GM23248 (cell line): ENCODE data around the gene PAFAH2. TPM values are rescaled to one million over a fixed set of nuclear protein-coding genes. Genes with fewer than 3 reads are reported as not detected.
A peak's percentile ranks its signal among the peaks of the same experiment; 100 is the strongest.

Experiments
- DNase-seq: peaks from one replicate; pipeline ENCODE4 v3.0.0-alpha.2; 2015
- H2AFZ ChIP-seq: fragments of 200-600 bp; sonication (generic); 2 replicates; pipeline ENCODE4 v1.6.1; 2016; ENCODE audit warnings: antibody characterized with exemption
- H3F3A ChIP-seq: fragments of 200-600 bp; sonication (generic); 2 replicates; pipeline ENCODE4 v1.6.1; 2016; ENCODE audit warnings: mild to moderate bottlenecking, antibody characterized with exemption, mixed run types; ENCODE audit not compliant: insufficient read depth
- H3K27ac ChIP-seq: fragments of 200-600 bp; sonication (generic); 2 replicates; pipeline ENCODE4 v1.5.1; 2016; ENCODE audit warnings: mild to moderate bottlenecking
- H3K27me3 ChIP-seq: fragments of 200-600 bp; sonication (generic); replicated peaks from 2 replicates; pipeline ENCODE4 v1.6.1; 2016; ENCODE audit warnings: mild to moderate bottlenecking; ENCODE audit not compliant: insufficient read depth
- H3K36me3 ChIP-seq: fragments of 200-600 bp; sonication (generic); 2 replicates; pipeline ENCODE4 v1.6.1; 2016; ENCODE audit warnings: low read depth, mild to moderate bottlenecking
- H3K4me1 ChIP-seq: fragments of 200-600 bp; sonication (generic); 2 replicates; pipeline ENCODE4 v1.6.1; 2016; ENCODE audit warnings: mild to moderate bottlenecking; ENCODE audit not compliant: insufficient read depth
- H3K4me2 ChIP-seq: fragments of 200-600 bp; sonication (generic); one replicate; pipeline ENCODE4 v1.6.1; 2016; ENCODE audit warnings: mild to moderate bottlenecking; ENCODE audit not compliant: unreplicated experiment
- H3K4me3 ChIP-seq: fragments of 200-600 bp; sonication (generic); 2 replicates; pipeline ENCODE4 v1.5.1; 2016; ENCODE audit warnings: mild to moderate bottlenecking
- H3K79me2 ChIP-seq: fragments of 200-600 bp; sonication (generic); 2 replicates; pipeline ENCODE4 v1.6.1; 2016; ENCODE audit warnings: mild to moderate bottlenecking; ENCODE audit not compliant: insufficient read depth
- H3K9ac ChIP-seq: fragments of 200-600 bp; sonication (generic); 2 replicates; pipeline ENCODE4 v1.6.1; 2016; ENCODE audit warnings: mild to moderate bottlenecking
- H3K9me2 ChIP-seq: fragments of 200-600 bp; sonication (generic); 2 replicates; pipeline ENCODE4 v1.6.1; 2016; ENCODE audit warnings: mixed run types, mild to moderate bottlenecking, moderate library complexity; ENCODE audit not compliant: insufficient read depth
- H3K9me3 ChIP-seq: fragments of 200-600 bp; sonication (generic); one replicate; pipeline ENCODE4 v1.6.1; 2017; ENCODE audit warnings: low read depth
- H4K20me1 ChIP-seq: fragments of 200-600 bp; sonication (generic); 2 replicates; pipeline ENCODE4 v1.6.0; 2016; ENCODE audit not compliant: insufficient read depth
- EZH2 ChIP-seq: fragments of 200-600 bp; sonication (generic); IDR thresholded peaks from 2 replicates; pipeline ENCODE4 v1.6.1; 2018; ENCODE audit warnings: antibody characterized with exemption, mild to moderate bottlenecking; ENCODE audit not compliant: insufficient read depth, poor library complexity, severe bottlenecking
- EZH2phosphoT487 ChIP-seq: fragments of 200-600 bp; sonication (generic); IDR thresholded peaks from 2 replicates; pipeline ENCODE4 v1.6.1; 2018; ENCODE audit warnings: antibody characterized with exemption, moderate library complexity, mild to moderate bottlenecking, low read depth; ENCODE audit not compliant: insufficient read depth
- WGBS, 2 experiments: methylation state at CpG; one replicate each; pipeline ENCODE4 v1.1.6; 2015 to 2017; ENCODE audit warnings: low lambda C conversion rate in 2 of 2, low coverage in 1 of 2; ENCODE audit errors: missing lambda C conversion rate in 2 of 2; 5-methylcytosine and 5-hydroxymethylcytosine counted together
- in situ Hi-C: fragments of 300-500 bp; cut with MboI; formaldehyde crosslinking; loops from 2 replicates; pipeline ENCODE4 v1.15.0; 2020
- polyA plus RNA-seq: library from polyadenylated mRNA; unstranded; fragments of >200 nt; fragmentation: Nextera tagmentation; extraction: Ambion mirVana; gene quantifications from 2 replicates; pipeline ENCODE4 v1.2.1, GENCODE V29; 2016
- total RNA-seq: library from RNA; depleted of rRNA; stranded (reverse); fragments of >200 nt; shearing (Covaris generic); gene quantifications from 2 replicates; pipeline ENCODE4 v1.2.3, GENCODE V29; 2014

PAFAH2 gene
- total and polyA plus RNA-seq, 2 experiments from 2014 or later: 9.5 to 10.7 TPM

DNA sequence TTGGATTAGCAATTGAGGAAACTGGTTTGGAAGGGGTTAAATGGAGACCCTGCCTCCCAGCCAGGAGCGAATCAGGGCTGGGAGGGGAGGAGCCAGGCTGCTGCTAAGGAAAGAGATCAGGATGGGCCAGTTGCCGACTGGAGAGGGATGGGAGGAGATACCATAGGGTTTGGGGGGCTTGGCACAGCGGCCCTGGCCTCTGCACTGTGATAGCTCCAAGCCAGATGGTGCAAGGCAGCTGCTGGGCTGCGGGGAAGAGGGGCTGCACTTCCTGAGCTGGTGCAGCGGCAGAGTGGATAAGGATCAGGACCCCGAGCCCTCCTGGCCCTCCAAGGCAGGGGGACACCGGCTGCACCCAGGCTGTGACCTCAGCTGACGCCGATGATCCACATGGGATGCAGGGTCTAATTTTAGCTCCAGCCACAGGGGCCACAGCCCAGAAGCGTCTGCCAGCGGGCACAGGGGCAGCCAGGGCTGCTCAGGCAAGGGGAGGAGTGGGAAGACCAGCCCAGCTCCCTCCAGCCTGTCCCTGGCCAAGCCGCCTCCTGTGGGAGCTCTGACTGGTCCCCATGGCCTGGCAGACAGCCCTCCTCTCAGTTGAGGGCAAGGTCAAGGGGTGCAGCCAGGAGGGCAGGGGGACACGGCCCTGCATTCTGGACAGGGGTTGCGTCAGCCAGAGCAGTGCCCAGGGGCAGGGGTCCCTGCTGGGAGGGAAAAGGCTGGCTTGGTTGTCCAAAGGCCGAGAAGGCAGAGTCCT, 24.0 kb upstream of the PAFAH2 start, which contains the start of gene EXTL1:
EXTL1 (plus strand) TSS at position 129 of the 757 bp plus-strand sequence. CDS start 872 bp downstream, outside the sequence.
- Histone ChIP-seq H2AFZ (peak within 1 kb of the TSS; percentile 51), H3K27ac (peak within 1 kb of the TSS; percentile 58), H3K27me3 (no peaks in the 10 kb centered on the region), H3K4me2 (peak within 1 kb of the TSS; percentile 73), H3K9ac (peak within 1 kb of the TSS; percentile 8; the same call in 1 of the 2 replicates), H4K20me1 (no peaks in the 10 kb centered on the region), H3K36me3 (no peaks in the 10 kb centered on the region), H3K9me3 (no peaks in the 10 kb centered on the region), H3K4me3 (peak within 1 kb of the TSS; percentile 65), H3K9me2 (no peaks in the 10 kb centered on the region), H3F3A (peaks cover 20% of the 10 kb centered on the region), H3K79me2 (no peaks in the 10 kb centered on the region), H3K4me1 (peaks cover 64% of the 10 kb centered on the region)
- TF ChIP-seq EZH2 (no peak), EZH2phosphoT487 (no peak)
- DNase-seq: peak; percentile 61
- in situ Hi-C loops: no loop called here
- WGBS, 2 experiments: 24 to 28% methylated on average over 14 to 15 of the region's 15 CpGs

DNA sequence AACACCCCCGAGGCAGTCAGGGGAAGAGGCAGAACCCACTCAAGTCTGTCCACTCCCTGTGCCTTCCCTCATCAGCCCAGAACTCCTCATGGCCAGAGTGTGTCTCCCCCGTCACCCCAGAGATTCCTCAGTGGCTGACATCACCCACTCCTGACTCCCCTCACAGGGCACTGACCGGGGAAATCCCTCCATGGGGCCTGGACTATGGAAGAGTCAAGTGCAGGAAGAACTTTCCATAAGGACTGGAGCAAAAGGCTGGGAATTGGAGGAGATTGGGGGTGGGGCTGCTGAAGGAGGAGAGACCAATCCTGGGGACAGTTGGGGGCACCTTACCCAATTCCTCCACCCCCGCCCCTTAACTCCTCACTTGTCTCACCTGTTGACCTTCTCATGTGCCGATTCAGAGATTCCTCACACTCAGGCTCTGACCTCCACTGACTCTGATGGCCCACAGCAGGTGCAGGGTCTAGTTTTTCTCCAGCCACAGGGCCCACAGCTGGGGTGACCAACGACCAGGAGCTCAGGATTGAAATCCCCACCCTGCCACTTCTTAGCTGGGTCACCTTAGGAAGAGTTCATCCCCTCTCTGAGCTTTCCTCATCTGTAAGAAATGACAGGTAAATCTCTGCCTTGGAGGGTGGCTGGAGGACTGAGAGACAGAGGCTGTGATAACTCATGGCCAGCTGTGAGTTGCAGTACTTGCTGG, 23.2 kb upstream of the PAFAH2 start:
- H3K9me2 ChIP-seq: no peaks in the 10 kb centered on the region
- WGBS, 2 experiments: 53 to 61% methylated on average over 6 of the region's 6 CpGs

DNA sequence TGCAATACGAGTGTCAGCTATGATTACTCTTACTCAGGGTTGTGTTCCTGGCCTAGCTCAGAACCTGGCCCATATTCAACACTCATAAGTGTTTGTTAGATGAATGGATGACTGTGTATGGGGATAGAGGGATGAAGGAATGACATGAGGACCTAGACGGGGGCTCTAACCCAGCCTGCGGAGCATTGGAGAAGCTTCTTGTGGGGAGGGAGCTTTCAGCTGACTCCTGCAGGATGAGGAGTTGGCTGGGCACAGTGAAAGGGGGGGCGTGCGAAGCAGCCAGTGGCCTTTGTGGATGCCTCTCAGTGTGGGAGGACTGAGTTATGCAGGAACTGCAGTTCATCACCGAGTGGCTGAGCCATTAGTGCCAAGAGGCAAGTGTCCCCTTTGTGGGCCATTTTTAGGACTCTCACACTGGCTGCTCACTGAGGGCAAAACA, 22.5 kb upstream of the PAFAH2 start:
- no peaks in the 10 kb centered on the region for H3K79me2 ChIP-seq
- H3K4me1 ChIP-seq: peaks cover 76% of the 10 kb centered on the region
- no peak overlapping the region for H3K9ac ChIP-seq
- DNase-seq: peak; percentile 81
- in situ Hi-C loops: no loop called here
- H3K4me2 ChIP-seq: peak overlapping the region; percentile 73
- H3K9me2 ChIP-seq: no peaks in the 10 kb centered on the region
- H3F3A ChIP-seq: peaks cover 24% of the 10 kb centered on the region
- 29 to 33% methylated on average over 6 of the region's 6 CpGs for WGBS, 2 experiments
- H4K20me1 ChIP-seq: no peaks in the 10 kb centered on the region
- H3K27ac ChIP-seq: peak overlapping the region; percentile 58
- TF ChIP-seq EZH2 (no peak), EZH2phosphoT487 (no peak)
- H3K9me3 ChIP-seq: no peaks in the 10 kb centered on the region
- H2AFZ ChIP-seq: peak overlapping the region; percentile 48; the same call in 1 of the 2 replicates
- no peaks in the 10 kb centered on the region for H3K36me3 ChIP-seq
- no peaks in the 10 kb centered on the region for H3K27me3 ChIP-seq
- no peak overlapping the region for H3K4me3 ChIP-seq

More for the DNA sequence above, 23.2 kb upstream of the PAFAH2 start:
- Histone ChIP-seq H3F3A (peaks cover 20% of the 10 kb centered on the region), H3K9ac (peak overlapping the region; percentile 8; the same call in 1 of the 2 replicates), H3K4me2 (peak overlapping the region; percentile 73), H3K4me3 (peak overlapping the region; percentile 65), H4K20me1 (no peaks in the 10 kb centered on the region), H3K4me1 (peaks cover 70% of the 10 kb centered on the region), H2AFZ (peak overlapping the region; percentile 51), H3K79me2 (no peaks in the 10 kb centered on the region), H3K27ac (peak overlapping the region; percentile 58), H3K9me3 (no peaks in the 10 kb centered on the region), H3K36me3 (no peaks in the 10 kb centered on the region), H3K27me3 (no peaks in the 10 kb centered on the region)
- in situ Hi-C loops: no loop called here
- no peak for TF ChIP-seq EZH2phosphoT487
- no peak for TF ChIP-seq EZH2
- no peak for DNase-seq

DNA sequence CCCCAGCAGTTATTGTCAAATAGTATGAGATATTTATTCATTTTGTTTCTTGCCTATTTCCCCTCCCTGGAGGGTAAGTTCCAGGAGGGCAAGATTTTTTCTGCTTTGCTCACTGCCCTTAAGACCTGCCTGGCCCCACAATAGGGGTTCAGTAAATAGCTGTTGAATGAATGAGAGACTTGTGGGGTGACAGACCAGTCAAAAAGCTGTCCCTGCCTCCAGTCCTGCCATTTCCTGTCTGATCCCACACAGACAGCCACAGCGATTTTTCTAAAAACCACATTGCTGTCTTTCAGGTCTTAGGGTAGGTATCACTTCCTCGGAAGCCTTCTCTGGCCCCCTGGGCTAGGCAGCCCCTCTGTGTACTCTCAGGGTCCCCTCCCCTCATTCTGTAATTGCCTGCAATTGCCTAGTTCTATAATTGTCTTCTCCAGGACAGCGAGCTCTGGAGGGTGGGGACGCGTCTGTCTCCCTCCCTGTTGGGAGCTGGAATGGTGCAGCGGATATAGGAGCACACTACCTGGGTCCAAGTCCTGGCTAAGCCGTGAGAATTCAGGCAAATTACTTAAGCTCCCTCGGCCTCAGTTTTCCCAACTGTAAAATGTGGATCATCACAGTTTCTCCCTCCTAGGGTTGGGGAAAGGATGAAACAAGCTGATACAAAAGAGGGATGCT, 21.9 kb upstream of the PAFAH2 start:
- Histone ChIP-seq H3K9me2 (no peaks in the 10 kb centered on the region), H2AFZ (peak overlapping the region; percentile 48; the same call in 1 of the 2 replicates), H3K9me3 (no peaks in the 10 kb centered on the region), H4K20me1 (no peaks in the 10 kb centered on the region), H3K4me3 (0 out of 2 replicates have a peak overlapping the region, but pooled peaks have one; percentile 23), H3F3A (peaks cover 24% of the 10 kb centered on the region), H3K27ac (peak overlapping the region; percentile 58), H3K9ac (peak overlapping the region; percentile 31; the same call in 1 of the 2 replicates), H3K27me3 (no peaks in the 10 kb centered on the region), H3K79me2 (no peaks in the 10 kb centered on the region), H3K4me1 (peaks cover 82% of the 10 kb centered on the region), H3K36me3 (no peaks in the 10 kb centered on the region), H3K4me2 (peak overlapping the region; percentile 73)
- 71 to 74% methylated on average over 8 of the region's 8 CpGs for WGBS, 2 experiments
- DNase-seq: peak; percentile 68
- TF ChIP-seq EZH2: no peak
- TF ChIP-seq EZH2phosphoT487: no peak
- in situ Hi-C loops: no loop called here
